AG04449 (cell line): ENCODE data around the gene C2CD3.

Source experiments
- CTCF ChIA-PET: fragments of 350-600 bp; formaldehyde crosslinking; extraction: SDS; loops from one replicate; lab custom pipeline; 2021; ENCODE audit warnings: antibody characterized with exemption; lab: Yijun Ruan, JAX
- POLR2A ChIA-PET: fragments of 400-600, 350-600 bp; formaldehyde crosslinking; extraction: SDS; loops from one replicate; lab custom pipeline; 2020; ENCODE audit warnings: antibody characterized with exemption, inconsistent platforms; lab: Yijun Ruan, JAX
- DNase-seq: peaks from one replicate; pipeline ENCODE4 v3.0.0-alpha.2; 2010; ENCODE audit warnings: low read depth, low spot score
- H3K4me3 ChIP-seq: 2 replicates; pipeline ENCODE4 v1.5.1; 2011; ENCODE audit warnings: low read depth, mild to moderate bottlenecking, control low read depth, low read length
- TF ChIP-seq, protein P1 (sequence below): IDR thresholded peaks from one replicate; pipeline ENCODE4 v1.5.1; 2011; ENCODE audit warnings: mild to moderate bottlenecking, moderate library complexity, low read length, control low read depth, inconsistent platforms; ENCODE audit not compliant: insufficient read depth; ENCODE audit errors: missing control alignments

Gene C2CD3, protein sequence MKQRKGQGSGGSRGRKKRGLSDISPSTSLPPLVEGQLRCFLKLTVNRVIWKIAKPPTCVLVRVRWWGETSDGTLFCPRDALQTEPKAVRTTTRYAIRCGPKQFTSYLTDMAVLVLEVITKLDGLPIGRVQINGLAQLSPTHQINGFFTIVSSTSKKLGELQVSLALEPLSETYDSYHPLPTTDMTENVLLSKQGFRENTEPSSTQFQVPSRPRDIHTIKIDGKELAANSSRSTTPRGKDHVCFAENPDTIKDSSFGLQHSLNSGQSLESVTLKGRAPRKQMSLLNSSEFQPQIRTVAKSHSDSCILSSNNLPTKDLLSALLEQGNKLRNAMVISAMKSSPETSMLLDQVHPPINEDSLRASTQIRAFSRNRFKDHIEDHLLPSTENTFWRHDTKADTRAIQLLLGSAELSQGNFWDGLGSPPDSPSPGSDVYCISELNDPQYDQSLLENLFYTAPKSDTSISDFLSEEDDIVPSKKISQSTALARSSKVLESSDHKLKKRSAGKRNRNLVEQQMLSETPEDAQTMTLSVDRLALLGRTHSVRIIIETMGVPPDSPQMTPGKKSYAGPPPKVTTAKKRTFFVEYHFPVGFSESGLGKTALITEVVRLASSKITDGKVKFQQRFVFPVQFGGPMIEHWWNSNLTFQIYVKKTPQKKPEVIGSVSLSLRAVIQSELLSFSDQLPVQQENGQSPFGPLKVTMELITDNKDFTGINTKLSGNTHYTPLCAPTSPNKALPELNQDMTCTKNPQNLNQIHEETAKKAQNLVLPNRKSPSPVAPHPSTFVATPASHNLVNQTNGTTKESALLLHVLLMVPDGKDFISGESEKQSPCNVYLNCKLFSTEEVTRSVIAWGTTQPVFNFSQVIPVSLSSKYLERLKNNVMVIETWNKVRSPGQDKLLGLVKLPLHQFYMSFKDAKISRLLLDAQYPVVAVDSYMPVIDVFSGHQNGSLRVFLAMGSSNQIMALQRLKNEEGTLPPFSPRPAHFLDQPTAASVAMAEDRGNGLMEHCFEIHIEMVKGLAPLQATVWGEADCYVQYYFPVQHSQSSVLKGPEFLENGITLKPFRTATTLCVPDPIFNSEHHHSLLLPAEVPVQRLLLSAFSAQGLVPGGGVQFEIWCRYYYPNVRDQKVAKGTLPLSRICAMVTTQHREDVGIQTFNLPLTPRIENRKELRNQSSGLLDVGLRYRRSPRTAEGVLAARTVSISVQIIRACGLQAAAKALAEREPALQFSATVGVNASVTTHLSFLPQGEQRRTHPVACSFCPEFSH (N-terminal part only)

DNA sequence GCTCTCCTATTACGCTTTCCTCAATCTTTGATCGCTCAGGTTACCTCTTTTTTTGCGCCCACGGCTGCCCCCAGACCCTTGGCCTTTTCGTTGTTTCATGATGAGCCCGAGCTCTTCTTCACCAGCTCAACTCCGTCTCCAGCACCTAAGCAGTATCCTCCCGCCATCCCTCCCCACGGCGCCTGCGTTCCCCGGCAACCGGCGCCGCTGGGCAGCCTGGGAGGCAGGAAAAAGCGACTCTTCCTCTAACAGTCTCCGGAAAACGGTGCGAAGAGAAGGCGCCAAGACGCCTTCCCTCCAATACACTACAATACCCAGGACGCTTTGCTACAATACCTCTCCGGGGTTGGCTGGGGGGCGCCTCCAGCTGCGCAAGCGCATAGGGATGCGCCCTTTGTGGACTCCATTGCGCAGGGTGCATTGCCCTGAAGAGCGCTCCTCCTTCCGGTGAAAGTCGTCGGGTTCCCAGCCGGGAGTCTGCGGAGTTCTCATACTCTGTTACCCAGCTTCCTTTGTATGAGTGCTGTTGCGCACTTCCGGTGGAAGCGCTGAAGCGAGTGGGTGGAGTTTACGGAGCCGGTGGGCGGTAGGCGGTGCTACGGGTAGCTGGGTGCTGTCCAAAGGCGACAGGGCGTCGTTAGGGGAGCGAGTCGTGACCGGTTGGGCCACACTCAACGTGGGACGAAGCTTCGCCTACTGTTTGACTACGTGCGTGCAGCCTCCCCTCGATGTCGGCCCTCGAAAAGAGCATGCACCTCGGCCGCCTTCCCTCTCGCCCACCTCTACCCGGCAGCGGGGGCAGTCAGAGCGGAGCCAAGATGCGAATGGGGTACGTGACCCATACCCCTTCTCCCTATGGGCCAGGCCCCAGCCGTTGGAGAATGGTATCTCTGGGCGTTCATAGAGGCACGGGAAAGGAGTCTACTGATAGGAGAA, at the start of gene C2CD3, which contains the start of gene PPME1:
TSS of gene C2CD3 (minus strand) at position 309 of the 936 bp plus-strand sequence. CDS start at position 99, 210 bp downstream.
TSS of gene PPME1 (plus strand) at position 596 of the 936 bp plus-strand sequence. CDS start at position 729, 133 bp downstream.
- ChIA-PET POLR2A (interaction anchor here (0.5 to 1.8 kb wide), 5 partner anchors 9 to 190 kb away, joined by 3 to 7 read pairs (median 3); no protein-coding TSS in a partner anchor), CTCF (interaction anchor here (0.8 to 2.5 kb wide), 4 partner anchors 22 to 207 kb away, joined by 3 to 12 read pairs (median 4); no protein-coding TSS in a partner anchor)
- TF ChIP-seq, protein P1, sequence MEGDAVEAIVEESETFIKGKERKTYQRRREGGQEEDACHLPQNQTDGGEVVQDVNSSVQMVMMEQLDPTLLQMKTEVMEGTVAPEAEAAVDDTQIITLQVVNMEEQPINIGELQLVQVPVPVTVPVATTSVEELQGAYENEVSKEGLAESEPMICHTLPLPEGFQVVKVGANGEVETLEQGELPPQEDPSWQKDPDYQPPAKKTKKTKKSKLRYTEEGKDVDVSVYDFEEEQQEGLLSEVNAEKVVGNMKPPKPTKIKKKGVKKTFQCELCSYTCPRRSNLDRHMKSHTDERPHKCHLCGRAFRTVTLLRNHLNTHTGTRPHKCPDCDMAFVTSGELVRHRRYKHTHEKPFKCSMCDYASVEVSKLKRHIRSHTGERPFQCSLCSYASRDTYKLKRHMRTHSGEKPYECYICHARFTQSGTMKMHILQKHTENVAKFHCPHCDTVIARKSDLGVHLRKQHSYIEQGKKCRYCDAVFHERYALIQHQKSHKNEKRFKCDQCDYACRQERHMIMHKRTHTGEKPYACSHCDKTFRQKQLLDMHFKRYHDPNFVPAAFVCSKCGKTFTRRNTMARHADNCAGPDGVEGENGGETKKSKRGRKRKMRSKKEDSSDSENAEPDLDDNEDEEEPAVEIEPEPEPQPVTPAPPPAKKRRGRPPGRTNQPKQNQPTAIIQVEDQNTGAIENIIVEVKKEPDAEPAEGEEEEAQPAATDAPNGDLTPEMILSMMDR = peak; percentile 43
- DNase-seq = peak; percentile 95
- peak within 1 kb of the TSS; percentile 94 for H3K4me3 ChIP-seq

DNA sequence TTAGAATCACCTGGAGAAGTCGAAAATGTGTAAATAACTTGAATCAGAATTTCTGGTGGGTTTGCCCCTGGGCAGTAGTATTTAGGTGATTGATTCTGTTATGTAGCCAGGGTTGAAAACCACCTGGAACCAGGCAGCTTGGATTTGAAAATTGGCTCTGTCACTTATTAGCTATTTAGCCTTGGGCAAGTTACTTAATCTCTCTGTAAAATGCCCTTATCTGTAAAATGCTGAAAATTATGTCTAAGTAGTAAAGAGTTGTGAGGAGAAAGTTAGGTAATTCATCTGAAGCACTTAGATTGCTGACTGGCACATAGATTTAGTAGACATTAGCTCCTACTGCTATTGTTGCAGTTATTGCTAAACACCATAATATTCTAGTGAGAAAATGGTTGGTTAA, 49.6 kb upstream of the C2CD3 start:
- POLR2A ChIA-PET = no interaction called here

DNA sequence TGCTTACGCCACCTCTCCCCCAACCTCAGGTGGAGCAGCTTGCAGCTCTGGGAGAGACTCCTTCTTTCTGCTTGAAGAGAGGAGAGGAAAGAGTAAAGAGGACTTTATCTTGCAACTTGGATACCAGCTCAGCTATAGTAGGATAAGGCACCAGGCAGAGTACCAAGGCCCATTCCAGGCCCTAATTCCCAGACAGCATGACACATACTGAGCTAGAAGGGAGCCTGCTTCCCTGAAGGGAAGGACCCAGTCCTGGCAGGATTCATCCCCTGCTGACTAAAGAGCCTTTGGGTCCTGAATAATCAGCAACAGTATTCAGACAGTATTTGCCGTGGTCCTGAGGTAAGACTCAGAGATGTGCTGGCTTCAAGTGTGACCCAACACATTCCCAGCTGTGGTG, 41.7 kb upstream of the C2CD3 start:
- POLR2A ChIA-PET = no interaction called here
- DNase-seq = no peak
- CTCF ChIA-PET = interaction anchor here (1.4 kb wide), 1 partner anchor 249 kb away, joined by 4 read pairs; no protein-coding TSS in a partner anchor
- TF ChIP-seq, protein P1 = no peak
- H3K4me3 ChIP-seq = no peak overlapping the region

More for the DNA sequence above, 49.6 kb upstream of the C2CD3 start:
- TF ChIP-seq, protein P1 = no peak
- H3K4me3 ChIP-seq = no peak overlapping the region
- DNase-seq = no peak
- CTCF ChIA-PET = interaction anchor here (1.2 kb wide), 1 partner anchor 257 kb away, joined by 3 read pairs; no protein-coding TSS in a partner anchor

DNA sequence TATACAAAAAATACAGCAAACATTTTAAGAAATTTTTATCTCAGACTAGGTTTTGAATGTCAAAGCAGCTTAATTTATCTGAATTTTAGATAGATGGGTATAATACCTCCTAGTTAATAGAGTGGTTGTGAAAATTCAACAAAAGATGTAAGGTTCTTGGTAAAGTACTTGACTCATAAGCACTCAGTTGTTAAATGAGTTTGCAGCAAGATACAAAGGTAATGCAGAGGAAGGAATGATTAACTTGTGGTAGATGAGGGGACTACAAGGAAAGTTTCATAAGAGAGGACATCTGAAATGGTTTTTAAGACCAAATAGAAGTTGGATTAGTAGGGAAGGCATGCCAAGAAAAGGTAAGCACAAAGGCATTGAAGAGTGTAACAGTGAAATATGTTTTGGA, 37.7 kb upstream of the C2CD3 start:
- TF ChIP-seq, protein P1 = no peak
- no peak overlapping the region for H3K4me3 ChIP-seq
- ChIA-PET CTCF (interaction anchor here (1.0 to 1.2 kb wide), 2 partner anchors 9 to 11 kb away, joined by 3 to 4 read pairs; no protein-coding TSS in a partner anchor), POLR2A (interaction anchor here (0.6 kb wide), 1 partner anchor 394 kb away, joined by 3 read pairs; no protein-coding TSS in a partner anchor)
- DNase-seq = no peak

DNA sequence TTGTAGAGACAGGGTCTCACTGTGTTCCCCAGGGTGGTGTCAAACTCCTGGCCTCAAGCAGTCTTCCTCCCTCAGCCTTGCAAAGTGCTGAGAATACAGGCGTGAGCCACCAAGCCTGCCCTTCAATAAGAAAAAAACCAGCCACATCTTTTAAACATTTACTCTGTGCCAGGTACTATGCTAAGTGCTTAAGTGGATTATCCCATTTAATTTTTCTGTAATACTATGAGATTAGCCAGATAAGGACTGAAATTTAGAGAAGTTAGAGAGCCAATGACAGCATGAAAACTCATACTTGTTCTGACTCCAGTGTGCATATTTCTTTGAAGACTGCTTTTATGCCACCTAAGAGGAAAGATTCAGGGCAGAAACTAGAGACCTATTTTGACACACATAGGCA, 35.9 kb upstream of the C2CD3 start:
- DNase-seq = no peak
- ChIA-PET CTCF (no interaction called here), POLR2A (no interaction called here)
- TF ChIP-seq, protein P1 = no peak
- H3K4me3 ChIP-seq = no peak overlapping the region
